Urothelium cell line (cell line): Measurements from ENCODE around the gene SIK3.

ENCODE experiments used
- DNase-seq: peaks from one replicate; pipeline ENCODE4 v3.0.0; 2011; ENCODE audit warnings: low spot score, mixed read lengths
- FAIRE-seq: peaks from 2 replicates; lab custom pipeline; 2011; peaks lifted over from hg19 to GRCh38; lab: Jason Lieb, UNC

The SIK3 gene

GRCh38 chr11:116910378-116910777 is 187.8 kb downstream of the SIK3 start:
- DNase-seq, result no peak
- FAIRE-seq, result no peak

GRCh38 chr11:116909245-116909644 is 189.0 kb downstream of the SIK3 start:
- FAIRE-seq (no peak), DNase-seq (no peak)

GRCh38 chr11:116906479-116906878 is 191.7 kb downstream of the SIK3 start:
- FAIRE-seq, result no peak

GRCh38 chr11:116903090-116903489 is 195.1 kb downstream of the SIK3 start:
- DNase-seq (no peak), FAIRE-seq (no peak)

More at GRCh38 chr11:116906479-116906878, 191.7 kb downstream of the SIK3 start:
- no peak for DNase-seq

- no peak for DNase-seq
- FAIRE-seq, result no peak
These were observed 196.1 kb downstream of the SIK3 start for GRCh38 chr11:116901964-116902688.

DNA sequence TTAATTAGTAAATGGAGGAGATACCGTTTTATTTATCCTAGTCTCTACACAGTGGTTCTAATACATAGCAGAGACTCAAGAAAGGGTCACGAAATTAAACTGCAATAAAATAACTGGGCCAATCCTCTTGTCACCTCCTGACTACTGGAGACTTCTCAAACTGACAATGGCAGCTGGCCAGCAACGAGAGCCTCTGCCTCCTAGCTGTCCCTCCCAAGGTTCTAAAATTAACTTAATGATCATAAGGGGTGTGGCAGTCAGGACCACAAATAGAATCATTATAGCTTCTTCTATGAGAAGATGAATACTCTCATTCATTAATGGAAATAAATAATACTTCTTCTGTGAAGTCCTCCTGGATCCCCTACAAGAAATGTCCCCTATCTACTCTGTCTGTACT is 197.0 kb downstream of the SIK3 start:
- no peak for DNase-seq
- FAIRE-seq, result no peak

- no peak for DNase-seq
These were observed 202.0 kb downstream of the SIK3 start for GRCh38 chr11:116896211-116896610.

GRCh38 chr11:116895048-116895757 is 203.0 kb downstream of the SIK3 start:
- no peak for FAIRE-seq

More at GRCh38 chr11:116896211-116896610, 202.0 kb downstream of the SIK3 start:
- no peak for FAIRE-seq

DNA sequence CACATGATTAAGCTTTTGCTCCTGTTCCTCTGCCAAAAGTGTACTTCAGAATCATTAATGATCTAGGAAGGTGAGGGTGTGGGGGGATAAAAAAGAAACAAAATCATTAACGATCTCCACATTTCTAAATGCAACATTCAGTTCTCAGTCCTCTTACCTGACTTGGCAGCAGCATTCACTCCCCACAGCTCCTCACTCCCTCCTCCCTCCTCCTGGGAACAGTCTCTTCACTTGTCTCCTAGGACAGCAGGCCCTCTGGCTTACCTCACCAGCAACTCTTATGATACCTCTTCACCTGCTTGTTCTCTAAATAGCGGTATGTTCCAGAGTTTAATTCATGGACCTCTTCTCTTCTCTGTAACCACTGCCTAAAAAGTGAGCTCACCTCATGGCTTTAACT is 204.3 kb downstream of the SIK3 start:
- DNase-seq, result no peak

More at GRCh38 chr11:116895048-116895757, 203.0 kb downstream of the SIK3 start:
- DNase-seq, result no peak

DNA sequence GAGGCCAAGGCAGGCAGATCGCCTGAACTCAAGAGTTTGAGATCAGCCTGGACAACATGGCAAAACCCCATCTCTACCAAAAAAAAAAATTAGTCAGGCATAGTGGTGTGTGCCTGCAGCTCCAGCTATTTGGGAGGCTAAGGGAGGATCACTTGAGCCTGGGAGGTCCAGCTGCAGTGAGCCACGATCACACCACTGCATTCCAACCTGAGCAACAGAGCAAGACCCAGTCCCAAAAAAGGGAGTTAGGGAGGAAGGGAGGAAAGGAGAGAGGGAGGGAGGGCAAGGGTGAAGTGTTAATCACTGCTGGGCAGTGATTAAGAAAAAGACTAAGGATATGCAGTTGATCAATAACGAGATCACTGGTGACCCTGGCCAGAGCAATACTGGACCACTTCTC is 204.8 kb downstream of the SIK3 start:
- FAIRE-seq, result no peak
- DNase-seq, result no peak

More for the DNA sequence above, 204.3 kb downstream of the SIK3 start:
- no peak for FAIRE-seq

GRCh38 chr11:116892374-116892773 is 205.9 kb downstream of the SIK3 start:
- FAIRE-seq, result no peak
- DNase-seq, result no peak

GRCh38 chr11:116891746-116892145 is 206.5 kb downstream of the SIK3 start:
- peak; percentile 9 for FAIRE-seq
- DNase-seq, result no peak

DNA sequence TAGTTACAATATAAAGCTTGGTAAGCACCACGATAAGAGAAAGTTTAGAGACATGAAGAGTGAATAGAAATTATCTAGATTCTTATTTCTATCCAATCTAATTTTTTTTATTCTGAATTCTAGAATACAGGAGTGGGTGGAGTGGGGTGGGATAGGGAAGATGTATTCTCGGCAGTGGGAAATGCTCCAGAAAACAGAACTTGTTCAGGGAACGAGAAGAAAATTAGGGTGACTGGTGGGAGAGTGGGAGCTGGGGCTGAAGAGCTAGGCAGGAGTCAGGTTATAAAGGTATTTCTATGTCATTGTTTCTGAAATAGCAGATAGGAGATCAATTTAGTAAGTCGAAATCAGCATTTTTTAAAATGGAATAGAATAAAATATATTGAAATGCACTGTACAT is 207.6 kb downstream of the SIK3 start:
- DNase-seq, result no peak
- FAIRE-seq, result no peak

DNA sequence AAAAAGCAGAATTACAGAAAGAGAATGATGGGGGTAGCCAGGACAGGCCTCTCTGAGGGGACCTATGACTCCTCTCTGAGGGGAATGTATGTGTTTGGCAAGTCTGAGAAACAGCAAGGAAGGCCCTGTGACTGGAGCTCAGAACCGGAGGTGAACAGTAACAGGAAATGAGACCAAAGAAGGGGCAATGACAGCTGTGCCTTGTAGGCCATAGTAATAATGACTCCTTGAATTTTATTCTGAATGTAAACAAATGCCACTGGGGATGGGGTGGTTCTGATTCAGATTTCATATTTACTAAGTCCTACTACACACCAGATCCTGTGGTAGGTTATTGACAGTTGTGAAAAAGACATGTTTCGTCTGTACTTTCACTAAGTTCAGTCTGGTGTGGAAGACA is 208.0 kb downstream of the SIK3 start:
- DNase-seq (no peak), FAIRE-seq (no peak)

DNA sequence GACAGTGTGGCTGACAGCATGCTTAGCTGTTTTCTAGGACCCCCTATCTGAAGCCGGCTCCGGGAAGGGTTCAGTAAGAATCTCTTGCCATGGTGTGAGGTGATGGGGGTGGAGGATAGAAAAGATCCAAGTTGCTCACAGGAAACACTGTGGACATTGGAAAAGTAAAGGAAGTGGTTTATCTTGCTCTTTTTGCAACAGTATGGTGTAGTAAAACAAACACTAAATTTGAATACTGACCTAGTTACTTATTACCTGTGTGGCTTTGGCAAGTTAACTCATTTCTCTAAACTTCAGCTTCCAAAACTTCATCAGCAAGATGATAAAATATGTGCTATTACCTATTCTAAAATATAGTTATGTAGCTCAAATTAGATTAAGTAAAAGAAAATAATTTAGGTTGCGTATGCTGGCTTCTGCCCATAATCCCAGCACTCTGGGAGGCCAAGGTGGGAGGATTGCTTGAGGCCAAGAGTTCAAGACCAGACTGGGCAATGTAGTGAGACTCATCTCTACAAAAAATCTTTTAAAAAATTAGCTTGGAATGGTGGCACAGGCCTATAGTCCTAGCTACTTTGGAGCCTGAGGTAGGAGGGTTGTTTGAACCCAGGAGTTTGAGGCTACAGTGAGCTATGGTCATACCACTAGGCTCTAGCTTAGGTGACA is 209.2 kb downstream of the SIK3 start:
- FAIRE-seq, result no peak

GRCh38 chr11:116888024-116888423 is 210.2 kb downstream of the SIK3 start:
- DNase-seq (no peak), FAIRE-seq (no peak)

More for the DNA sequence above, 209.2 kb downstream of the SIK3 start:
- DNase-seq, result no peak

DNA sequence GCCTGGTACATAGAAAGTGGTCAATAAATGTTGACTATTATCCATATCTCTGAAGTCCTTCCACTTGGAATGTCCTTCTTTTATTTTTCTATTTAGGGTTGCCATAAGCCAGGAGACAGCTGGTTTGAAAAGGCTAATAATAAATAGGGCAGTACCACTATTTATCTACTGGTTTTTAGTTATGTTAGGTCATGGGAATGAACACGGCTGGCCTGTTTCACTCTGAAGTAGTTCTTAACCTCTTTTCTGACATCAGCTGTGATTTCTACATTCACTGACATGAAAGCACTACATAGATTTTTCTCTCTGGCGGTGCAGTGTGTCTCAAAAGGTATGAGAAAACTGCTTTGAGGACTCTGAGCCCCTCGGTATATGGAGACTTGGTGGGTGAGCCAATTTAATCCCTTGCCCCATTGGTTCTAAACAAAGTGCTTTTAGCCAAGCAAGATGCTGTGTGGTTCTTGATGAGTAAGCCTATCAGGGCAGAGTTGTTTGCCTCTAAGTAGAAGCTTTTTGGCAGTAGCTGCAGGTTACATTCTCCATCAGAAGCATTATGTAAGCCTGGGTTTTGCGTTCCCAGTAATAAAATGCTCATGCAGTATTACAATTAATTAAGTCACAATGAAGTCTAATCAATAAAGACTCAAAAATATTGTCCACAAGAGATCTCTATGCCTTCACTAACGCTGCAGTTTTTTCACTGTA is 212.1 kb downstream of the SIK3 start:
- FAIRE-seq (no peak), DNase-seq (no peak)

DNA sequence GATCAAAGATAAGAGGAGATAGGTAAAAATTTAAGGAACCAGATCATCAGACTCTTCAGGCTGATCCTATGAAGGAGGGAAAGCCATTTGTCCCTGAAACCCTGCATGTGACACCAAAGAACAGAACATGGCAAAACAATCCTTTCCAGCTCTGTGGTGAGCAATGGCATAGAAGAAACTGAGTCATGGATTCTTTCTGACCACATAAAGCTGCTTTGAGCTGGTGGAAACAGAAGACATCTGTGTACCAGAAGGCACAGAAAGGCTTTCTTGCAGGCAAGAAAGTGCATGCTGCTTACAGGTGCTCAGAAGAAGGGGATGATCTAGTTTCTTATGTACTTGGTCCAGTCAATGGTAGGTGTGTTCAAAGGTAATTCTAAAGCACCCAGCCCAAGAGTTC is 215.8 kb downstream of the SIK3 start:
- FAIRE-seq (no peak), DNase-seq (peak; percentile 27)

- DNase-seq (no peak), FAIRE-seq (no peak)
These were observed 217.1 kb downstream of the SIK3 start for GRCh38 chr11:116881143-116881542.

DNA sequence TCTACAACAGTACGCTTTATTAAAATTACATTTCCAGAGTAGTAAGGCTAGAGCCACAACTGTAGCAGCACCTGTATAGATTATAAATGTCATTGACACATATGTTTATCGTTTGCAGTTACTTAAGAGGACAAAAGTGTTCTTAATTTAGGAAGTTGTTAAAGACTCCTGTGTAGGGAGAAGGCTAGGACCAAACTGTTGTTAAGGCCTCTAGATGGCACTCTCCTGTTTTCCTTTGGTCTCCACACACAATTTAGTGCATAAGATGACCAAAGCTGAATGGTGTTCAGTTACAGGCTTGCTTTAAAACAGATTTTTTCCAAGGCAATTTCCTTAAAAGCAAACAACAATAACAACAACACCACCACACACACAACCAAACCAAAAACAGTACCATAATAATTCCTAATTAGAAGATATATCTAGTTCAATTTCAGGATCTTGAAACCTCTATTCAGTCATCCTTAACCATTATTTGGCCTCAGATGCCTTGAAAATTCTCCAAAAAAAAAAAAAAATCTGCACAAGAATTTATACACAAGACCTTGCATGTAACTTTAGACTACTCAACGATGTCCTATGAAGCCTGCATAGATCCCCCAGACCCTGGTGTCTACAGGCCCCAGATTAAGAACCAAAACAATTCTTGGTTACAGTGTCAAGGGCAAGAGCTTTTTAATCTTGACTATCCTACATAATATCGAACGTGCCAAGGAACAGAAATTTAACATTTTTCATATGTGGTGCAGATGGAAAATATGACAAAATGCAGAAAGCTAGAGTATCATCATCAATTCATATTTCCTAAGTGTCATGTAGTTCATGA is 218.2 kb downstream of the SIK3 start:
- FAIRE-seq (no peak), DNase-seq (peak; percentile 31)
